GM13976 (cell line): Measurements from ENCODE around the gene SLC25A23.

Experiments used
- DNase-seq: peaks from one replicate; pipeline ENCODE4 v3.0.0; 2012; ENCODE audit warnings: low spot score
- CTCF ChIP-seq: IDR thresholded peaks from 2 replicates; pipeline ENCODE4 v1.5.1; 2012; ENCODE audit warnings: borderline replicate concordance, mild to moderate bottlenecking; ENCODE audit not compliant: insufficient read depth; ENCODE audit errors: extremely low read depth, missing control alignments, control extremely low read depth
- in situ Hi-C: fragments of 300-500 bp; cut with MboI; formaldehyde crosslinking; loops from one replicate; pipeline ENCODE4 v1.12.0; 2022; ENCODE audit warnings: low sequenced_read_pairs, mixed read lengths, inconsistent platforms; ENCODE audit not compliant: unreplicated experiment

SLC25A23 gene

GRCh38 chr19:6455924-6456323 lies 3.7 kb downstream of the SLC25A23 start:
- in situ Hi-C loops: no loop called here
- TF ChIP-seq CTCF: no peak
- no peak for DNase-seq

GRCh38 chr19:6453951-6454565 lies 5.5 kb downstream of the SLC25A23 start:
- no peak for TF ChIP-seq CTCF
- in situ Hi-C loops: no loop called here

GRCh38 chr19:6452899-6453298 lies 6.7 kb downstream of the SLC25A23 start:
- no peak for DNase-seq
- no peak for TF ChIP-seq CTCF
- in situ Hi-C loops: no loop called here

More at GRCh38 chr19:6453951-6454565, 5.5 kb downstream of the SLC25A23 start:
- DNase-seq: no peak

GRCh38 chr19:6452223-6452614 lies 7.4 kb downstream of the SLC25A23 start:
- no peak for DNase-seq
- in situ Hi-C loops: no loop called here
- no peak for TF ChIP-seq CTCF

GRCh38 chr19:6451583-6452222 lies 7.9 kb downstream of the SLC25A23 start:
- no peak for TF ChIP-seq CTCF
- no peak for DNase-seq
- in situ Hi-C loops: no loop called here

GRCh38 chr19:6450166-6450565 lies 9.4 kb downstream of the SLC25A23 start:
- no peak for TF ChIP-seq CTCF
- in situ Hi-C loops: no loop called here
- DNase-seq: no peak
